GM12878 (cell line): Measurements from ENCODE around the gene FGF19. TPM values are rescaled to one million over a fixed set of nuclear protein-coding genes. Genes with fewer than 3 reads are reported as not detected.

Experiments
- ATAC-seq: fragments of 200-7000 bp; cut with Tn5 transposase; 3 replicates; pipeline ENCODE4 v1.9.1; 2020; ENCODE audit warnings: mild to moderate bottlenecking, moderate library complexity
- BruUV-seq: library from RNA; stranded (reverse); fragments of 400-500 nt; replicated peaks from 2 replicates; lab custom pipeline; 2021; lab: Mats Ljungman, UMichigan
- CTCF ChIA-PET: fragments of 300-600 bp; sonication (Branson Sonifier 250); formaldehyde crosslinking; extraction: SDS; loops from one replicate; lab custom pipeline; 2021; ENCODE audit warnings: inconsistent platforms; lab: Yijun Ruan, JAX
- POLR2A ChIA-PET: fragments of 350-600 bp; formaldehyde crosslinking; extraction: SDS; loops from one replicate; lab custom pipeline; 2021; ENCODE audit warnings: inconsistent platforms; lab: Charles Lee
- RAD21 ChIA-PET: fragments of 300-600 bp; sonication (Branson Sonifier 250); formaldehyde crosslinking; loops from one replicate; lab custom pipeline; 2023; ENCODE audit warnings: antibody characterized with exemption; ENCODE audit not compliant: unreplicated experiment; lab: Charles Lee
- SMC1A ChIA-PET: fragments of 300-600 bp; sonication (Branson Sonifier 250); formaldehyde crosslinking; loops from one replicate; lab custom pipeline; 2023; ENCODE audit not compliant: unreplicated experiment, uncharacterized antibody; lab: Charles Lee
- DNase-seq: peaks from one replicate; pipeline ENCODE4 v3.0.0-alpha.2; 2011; ENCODE audit warnings: low read depth, low spot score
- FAIRE-seq: peaks from 3 replicates; lab custom pipeline; 2011; peaks lifted over from hg19 to GRCh38; lab: Jason Lieb, UNC
- H2AFZ ChIP-seq: 2 replicates; pipeline ENCODE4 v1.6.0; 2011; ENCODE audit warnings: low read depth, low read length, control low read depth; ENCODE audit not compliant: control insufficient read depth
- H3K27ac ChIP-seq: 2 replicates; pipeline ENCODE4 v1.5.1; 2011; ENCODE audit warnings: control low read depth; ENCODE audit not compliant: control insufficient read depth, insufficient read depth
- H3K27me3 ChIP-seq, 2 experiments: replicated peaks in 1 of 2; 2 replicates each; pipeline versions ENCODE4 v1.6.0 to v1.6.1; 2011; ENCODE audit warnings: low read length in 1 of 2; ENCODE audit not compliant: control insufficient read depth in 2 of 2, insufficient read depth in 2 of 2
- H3K36me3 ChIP-seq, 2 experiments: 2 replicates each; pipeline ENCODE4 v1.5.1; 2011; ENCODE audit warnings: low read length in 1 of 2; ENCODE audit not compliant: control insufficient read depth in 2 of 2, insufficient read depth in 2 of 2
- H3K4me1 ChIP-seq: 2 replicates; pipeline ENCODE4 v1.6.1; 2011; ENCODE audit warnings: mild to moderate bottlenecking, low read length, moderate library complexity, mixed read lengths; ENCODE audit not compliant: control insufficient read depth, insufficient read depth
- H3K4me2 ChIP-seq: 2 replicates; pipeline ENCODE4 v1.6.0; 2011; ENCODE audit warnings: control low read depth; ENCODE audit not compliant: control insufficient read depth, insufficient read depth
- H3K4me3 ChIP-seq: fragments of 200-600 bp; sonication (generic); 2 replicates; pipeline ENCODE4 v1.5.1; 2016
- H3K79me2 ChIP-seq: 2 replicates; pipeline ENCODE4 v1.6.0; 2011; ENCODE audit warnings: low read length; ENCODE audit not compliant: control insufficient read depth, insufficient read depth
- H3K9ac ChIP-seq: 2 replicates; pipeline ENCODE4 v1.8.0; 2011; ENCODE audit warnings: low read length, control low read depth, mixed read lengths; ENCODE audit not compliant: control insufficient read depth, insufficient read depth
- H3K9me3 ChIP-seq: replicated peaks from 3 replicates; pipeline ENCODE4 v1.5.1; 2011; ENCODE audit warnings: mild to moderate bottlenecking, low read length; ENCODE audit not compliant: control insufficient read depth, insufficient read depth
- H4K20me1 ChIP-seq: 2 replicates; pipeline ENCODE4 v1.6.0; 2011; ENCODE audit not compliant: control insufficient read depth, insufficient read depth
- BHLHE40 ChIP-seq, 2 experiments: fragments of 450-650 bp in 1 of 2; IDR thresholded peaks; 2 replicates each; pipeline ENCODE4 v1.6.1; 2011 to 2017; ENCODE audit warnings: low read depth in 2 of 2, borderline replicate concordance in 1 of 2, improper control_type of control experiment in 1 of 2, low read length in 1 of 2, mild to moderate bottlenecking in 1 of 2
- CEBPB ChIP-seq, 2 experiments: fragments of 150-350 bp in 1 of 2; IDR thresholded peaks; 2 replicates each; pipeline ENCODE4 v1.6.1; 2012 to 2014; ENCODE audit warnings: low read depth in 2 of 2, low read length in 2 of 2, borderline replicate concordance in 1 of 2, inconsistent platforms in 1 of 2
- GATAD2B ChIP-seq: fragments of 450-650 bp; conservative IDR thresholded peaks from 2 replicates; pipeline ENCODE4 v1.6.1; 2017; ENCODE audit warnings: low read depth, mild to moderate bottlenecking, moderate library complexity
- MTA2 ChIP-seq: fragments of 450-650 bp; IDR thresholded peaks from 2 replicates; pipeline ENCODE4 v1.6.1; 2016; ENCODE audit warnings: low read depth, mild to moderate bottlenecking, moderate library complexity
- NR2C1 ChIP-seq: fragments of 450-650 bp; IDR thresholded peaks from 2 replicates; pipeline ENCODE4 v1.6.1; 2017; ENCODE audit warnings: antibody characterized with exemption, mild to moderate bottlenecking, moderate library complexity
- RUNX3 ChIP-seq: IDR thresholded peaks from 2 replicates; pipeline ENCODE4 v1.6.1; 2012; ENCODE audit warnings: low read length, inconsistent platforms
- SPI1 ChIP-seq: IDR thresholded peaks from 2 replicates; pipeline ENCODE4 v1.6.1; 2011; ENCODE audit warnings: low read depth, mild to moderate bottlenecking, low read length, moderate library complexity, borderline replicate concordance; ENCODE audit not compliant: insufficient read depth
- STAT3 ChIP-seq: IDR thresholded peaks from 2 replicates; pipeline ENCODE4 v1.6.1; 2011; ENCODE audit warnings: low read depth, low read length, improper control_type of control experiment
- TCF12 ChIP-seq: IDR thresholded peaks from 2 replicates; pipeline ENCODE4 v1.6.1; 2011; ENCODE audit warnings: low read depth, mild to moderate bottlenecking, low read length
- WGBS: methylation state at CpG from one replicate; pipeline ENCODE4 v1.1.6; 2016; ENCODE audit warnings: low lambda C conversion rate; ENCODE audit not compliant: insufficient replicate concordance, insufficient coverage; ENCODE audit errors: missing lambda C conversion rate; 5-methylcytosine and 5-hydroxymethylcytosine counted together
- in situ Hi-C: fragments of 300-500 bp; cut with MboI; formaldehyde crosslinking; loops from 9 replicates; pipeline ENCODE4 v1.14.3; 2018; ENCODE audit warnings: mixed read lengths
- intact Hi-C: fragments of 100-400 bp; cut with micrococcal nuclease; formaldehyde crosslinking; loops from one replicate; pipeline ENCODE4 v1.14.2; 2022; ENCODE audit not compliant: unreplicated experiment
- polyA plus RNA-seq, 11 experiments: library from polyadenylated mRNA; depleted of rRNA in 4 of 11; unstranded in 6 of 11; stranded (reverse) in 5 of 11; fragments of >200 nt; fragmentation: Nextera tagmentation in 4 of 11; fragmentation: Illumina TruSeq in 1 of 11; extraction: Ambion mirVana in 4 of 11; extraction: Trizol in 1 of 11; gene quantifications; 1 replicate in 1 of 11; 2 replicates in 10 of 11; pipeline versions ENCODE4 v1.2.1 to v1.2.3, GENCODE V29; 2011 to 2016; ENCODE audit warnings: inconsistent platforms in 2 of 11, missing spikeins in 2 of 11, low read depth in 1 of 11
- total RNA-seq, 4 experiments: library from RNA; depleted of rRNA in 3 of 4; stranded (reverse); fragments of >200 nt in 3 of 4; fragmentation: Illumina TruSeq in 1 of 4; extraction: Trizol in 1 of 4; gene quantifications; 2 replicates each; pipeline versions ENCODE4 v1.2.1 to v1.2.3, GENCODE V29; 2013 to 2021
- TF ChIP-seq, protein P1 (sequence below): IDR thresholded peaks from 2 replicates; pipeline ENCODE4 v1.6.1; 2011; ENCODE audit warnings: borderline replicate concordance, low read depth, mild to moderate bottlenecking, moderate library complexity, low read length; ENCODE audit not compliant: insufficient read depth, poor library complexity, severe bottlenecking
- TF ChIP-seq, protein P2 (sequence below): fragments of 450-650 bp; IDR thresholded peaks from 2 replicates; pipeline ENCODE4 v1.6.1; 2016; ENCODE audit warnings: mild to moderate bottlenecking
- TF ChIP-seq, protein P3 (sequence below): fragments of 450-650 bp; IDR thresholded peaks from 2 replicates; pipeline ENCODE4 v1.6.1; 2018; ENCODE audit warnings: mild to moderate bottlenecking, low read depth, moderate library complexity; ENCODE audit not compliant: partially characterized antibody
- TF ChIP-seq, protein P4 (sequence below): fragments of 450-650 bp; IDR thresholded peaks from 2 replicates; pipeline ENCODE4 v1.6.1; 2017; ENCODE audit warnings: mild to moderate bottlenecking
- TF ChIP-seq, protein P5 (sequence below): IDR thresholded peaks from 2 replicates; pipeline ENCODE4 v1.6.1; 2012; ENCODE audit warnings: low read depth, low read length, improper control_type of control experiment

FGF19 gene
- total and polyA plus RNA-seq, 10 of the 15 experiments (the other 5 are each of a cell fraction or from before 2014, with no cell fraction given), result 0.08 TPM; not detected in 9

DNA sequence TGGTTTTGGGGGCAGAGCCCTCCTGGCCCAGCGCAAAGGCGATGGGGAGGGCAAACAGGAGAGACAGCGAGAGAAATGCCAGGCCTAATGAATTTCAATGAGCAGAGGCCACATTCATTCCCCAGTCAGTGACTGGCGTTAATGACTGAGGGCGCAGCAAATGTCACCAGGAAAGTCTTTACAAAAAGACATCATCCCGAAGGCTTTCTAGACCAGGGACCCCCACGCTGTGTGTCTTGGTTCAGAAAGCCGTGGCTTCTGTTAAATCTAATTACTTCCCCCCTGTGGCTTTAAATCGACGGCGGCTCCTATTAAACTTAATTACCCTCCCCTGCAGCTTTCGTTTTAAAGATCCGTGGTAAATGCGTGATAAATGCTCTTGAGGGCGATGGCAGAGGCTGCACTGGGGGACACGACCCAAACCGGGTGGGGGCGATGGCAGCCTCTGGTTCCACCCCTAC lies 1.6 kb upstream of the FGF19 start:
- ATAC-seq (no peak), FAIRE-seq (no peak), DNase-seq (no peak)
- H3K4me2 ChIP-seq, result no peak overlapping the region
- H3K36me3 ChIP-seq, result no peaks in the 10 kb centered on the region
- no peaks in the 10 kb centered on the region for H3K4me1 ChIP-seq
- POLR2A ChIA-PET, result no interaction called here
- CTCF ChIA-PET, result no interaction called here
- SMC1A ChIA-PET, result no interaction called here
- no peak overlapping the region for H3K4me3 ChIP-seq
- no peak overlapping the region for H2AFZ ChIP-seq
- RAD21 ChIA-PET, result no interaction called here
- no TSS peak for BruUV-seq
- no peaks in the 10 kb centered on the region for H3K79me2 ChIP-seq
- H3K9ac ChIP-seq, result no peak overlapping the region
- in situ Hi-C loops (no loop called here), intact Hi-C loops (no loop called here)
- no peaks in the 10 kb centered on the region for H4K20me1 ChIP-seq
- WGBS, result 10% methylated on average over 18 of the region's 18 CpGs
- H3K27ac ChIP-seq, result no peak overlapping the region
- peaks cover 8 to 13% of the 10 kb centered on the region in 2 experiments for H3K27me3 ChIP-seq
- H3K9me3 ChIP-seq, result no peaks in the 10 kb centered on the region
- no peak for TF ChIP-seq CEBPB (IDR thresholded peaks at IDR 0.05; ENCODE audit: borderline replicate concordance in 1 of 2, low read depth in 2 of 2, low read length in 2 of 2)
- TF ChIP-seq TCF12, result no peak
- TF ChIP-seq, protein P1, sequence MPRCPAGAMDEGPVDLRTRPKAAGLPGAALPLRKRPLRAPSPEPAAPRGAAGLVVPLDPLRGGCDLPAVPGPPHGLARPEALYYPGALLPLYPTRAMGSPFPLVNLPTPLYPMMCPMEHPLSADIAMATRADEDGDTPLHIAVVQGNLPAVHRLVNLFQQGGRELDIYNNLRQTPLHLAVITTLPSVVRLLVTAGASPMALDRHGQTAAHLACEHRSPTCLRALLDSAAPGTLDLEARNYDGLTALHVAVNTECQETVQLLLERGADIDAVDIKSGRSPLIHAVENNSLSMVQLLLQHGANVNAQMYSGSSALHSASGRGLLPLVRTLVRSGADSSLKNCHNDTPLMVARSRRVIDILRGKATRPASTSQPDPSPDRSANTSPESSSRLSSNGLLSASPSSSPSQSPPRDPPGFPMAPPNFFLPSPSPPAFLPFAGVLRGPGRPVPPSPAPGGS, result no peak
- no peak for TF ChIP-seq BHLHE40 (IDR thresholded peaks at IDR 0.05; ENCODE audit: borderline replicate concordance in 1 of 2, low read depth in 2 of 2, low read length in 1 of 2)
- no peak for TF ChIP-seq STAT3
- TF ChIP-seq RUNX3, result no peak
- TF ChIP-seq, protein P2, sequence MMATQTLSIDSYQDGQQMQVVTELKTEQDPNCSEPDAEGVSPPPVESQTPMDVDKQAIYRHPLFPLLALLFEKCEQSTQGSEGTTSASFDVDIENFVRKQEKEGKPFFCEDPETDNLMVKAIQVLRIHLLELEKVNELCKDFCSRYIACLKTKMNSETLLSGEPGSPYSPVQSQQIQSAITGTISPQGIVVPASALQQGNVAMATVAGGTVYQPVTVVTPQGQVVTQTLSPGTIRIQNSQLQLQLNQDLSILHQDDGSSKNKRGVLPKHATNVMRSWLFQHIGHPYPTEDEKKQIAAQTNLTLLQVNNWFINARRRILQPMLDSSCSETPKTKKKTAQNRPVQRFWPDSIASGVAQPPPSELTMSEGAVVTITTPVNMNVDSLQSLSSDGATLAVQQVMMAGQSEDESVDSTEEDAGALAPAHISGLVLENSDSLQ, result no peak
- TF ChIP-seq, protein P3, sequence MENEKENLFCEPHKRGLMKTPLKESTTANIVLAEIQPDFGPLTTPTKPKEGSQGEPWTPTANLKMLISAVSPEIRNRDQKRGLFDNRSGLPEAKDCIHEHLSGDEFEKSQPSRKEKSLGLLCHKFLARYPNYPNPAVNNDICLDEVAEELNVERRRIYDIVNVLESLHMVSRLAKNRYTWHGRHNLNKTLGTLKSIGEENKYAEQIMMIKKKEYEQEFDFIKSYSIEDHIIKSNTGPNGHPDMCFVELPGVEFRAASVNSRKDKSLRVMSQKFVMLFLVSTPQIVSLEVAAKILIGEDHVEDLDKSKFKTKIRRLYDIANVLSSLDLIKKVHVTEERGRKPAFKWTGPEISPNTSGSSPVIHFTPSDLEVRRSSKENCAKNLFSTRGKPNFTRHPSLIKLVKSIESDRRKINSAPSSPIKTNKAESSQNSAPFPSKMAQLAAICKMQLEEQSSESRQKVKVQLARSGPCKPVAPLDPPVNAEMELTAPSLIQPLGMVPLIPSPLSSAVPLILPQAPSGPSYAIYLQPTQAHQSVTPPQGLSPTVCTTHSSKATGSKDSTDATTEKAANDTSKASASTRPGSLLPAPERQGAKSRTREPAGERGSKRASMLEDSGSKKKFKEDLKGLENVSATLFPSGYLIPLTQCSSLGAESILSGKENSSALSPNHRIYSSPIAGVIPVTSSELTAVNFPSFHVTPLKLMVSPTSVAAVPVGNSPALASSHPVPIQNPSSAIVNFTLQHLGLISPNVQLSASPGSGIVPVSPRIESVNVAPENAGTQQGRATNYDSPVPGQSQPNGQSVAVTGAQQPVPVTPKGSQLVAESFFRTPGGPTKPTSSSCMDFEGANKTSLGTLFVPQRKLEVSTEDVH, result no peak
- no peak for TF ChIP-seq SPI1
- TF ChIP-seq, protein P4, sequence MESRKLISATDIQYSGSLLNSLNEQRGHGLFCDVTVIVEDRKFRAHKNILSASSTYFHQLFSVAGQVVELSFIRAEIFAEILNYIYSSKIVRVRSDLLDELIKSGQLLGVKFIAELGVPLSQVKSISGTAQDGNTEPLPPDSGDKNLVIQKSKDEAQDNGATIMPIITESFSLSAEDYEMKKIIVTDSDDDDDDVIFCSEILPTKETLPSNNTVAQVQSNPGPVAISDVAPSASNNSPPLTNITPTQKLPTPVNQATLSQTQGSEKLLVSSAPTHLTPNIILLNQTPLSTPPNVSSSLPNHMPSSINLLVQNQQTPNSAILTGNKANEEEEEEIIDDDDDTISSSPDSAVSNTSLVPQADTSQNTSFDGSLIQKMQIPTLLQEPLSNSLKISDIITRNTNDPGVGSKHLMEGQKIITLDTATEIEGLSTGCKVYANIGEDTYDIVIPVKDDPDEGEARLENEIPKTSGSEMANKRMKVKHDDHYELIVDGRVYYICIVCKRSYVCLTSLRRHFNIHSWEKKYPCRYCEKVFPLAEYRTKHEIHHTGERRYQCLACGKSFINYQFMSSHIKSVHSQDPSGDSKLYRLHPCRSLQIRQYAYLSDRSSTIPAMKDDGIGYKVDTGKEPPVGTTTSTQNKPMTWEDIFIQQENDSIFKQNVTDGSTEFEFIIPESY, result no peak
- no peak for TF ChIP-seq MTA2
- no peak for TF ChIP-seq NR2C1
- TF ChIP-seq, protein P5, sequence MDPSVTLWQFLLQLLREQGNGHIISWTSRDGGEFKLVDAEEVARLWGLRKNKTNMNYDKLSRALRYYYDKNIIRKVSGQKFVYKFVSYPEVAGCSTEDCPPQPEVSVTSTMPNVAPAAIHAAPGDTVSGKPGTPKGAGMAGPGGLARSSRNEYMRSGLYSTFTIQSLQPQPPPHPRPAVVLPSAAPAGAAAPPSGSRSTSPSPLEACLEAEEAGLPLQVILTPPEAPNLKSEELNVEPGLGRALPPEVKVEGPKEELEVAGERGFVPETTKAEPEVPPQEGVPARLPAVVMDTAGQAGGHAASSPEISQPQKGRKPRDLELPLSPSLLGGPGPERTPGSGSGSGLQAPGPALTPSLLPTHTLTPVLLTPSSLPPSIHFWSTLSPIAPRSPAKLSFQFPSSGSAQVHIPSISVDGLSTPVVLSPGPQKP, result no peak
- TF ChIP-seq GATAD2B, result no peak
